HepG2 (cell line): ENCODE results near the gene SLIT3. TPM values are rescaled to one million over a fixed set of nuclear protein-coding genes. Genes with fewer than 3 reads are reported as not detected.

Experiments used
- ATAC-seq: fragments of 200-7000 bp; cut with Tn5 transposase; 3 replicates; pipeline ENCODE4 v1.9.1; 2020; ENCODE audit warnings: mild to moderate bottlenecking, moderate library complexity
- BruUV-seq: library from RNA; stranded (reverse); fragments of 400-500 nt; replicated peaks from 2 replicates; lab custom pipeline; 2021; lab: Mats Ljungman, UMichigan
- CTCF ChIA-PET: fragments of 300-600 bp; formaldehyde crosslinking; extraction: SDS; loops from one replicate; lab custom pipeline; 2021; ENCODE audit warnings: low total read pairs, inconsistent platforms, low intra/inter-chr PET ratio; lab: Yijun Ruan, JAX
- POLR2A ChIA-PET: fragments of 350-600 bp; sonication (Branson Sonifier 250); formaldehyde crosslinking; loops from one replicate; lab custom pipeline; 2020; ENCODE audit warnings: antibody characterized with exemption, inconsistent platforms; lab: Yijun Ruan, JAX
- DNase-seq: peaks from one replicate; pipeline ENCODE4 v3.0.0-alpha.2; 2015; ENCODE audit warnings: low spot score
- FAIRE-seq: peaks from 3 replicates; lab custom pipeline; 2011; peaks lifted over from hg19 to GRCh38; lab: Jason Lieb, UNC
- H2AFZ ChIP-seq: one replicate; pipeline ENCODE4 v1.6.1; 2011; ENCODE audit warnings: low read length, inconsistent platforms
- H3K27ac ChIP-seq: fragments of 300-600 bp; 3 replicates; pipeline ENCODE4 v1.8.0; 2011; ENCODE audit warnings: mixed run types, mild to moderate bottlenecking, mixed read lengths, low read length, inconsistent platforms; ENCODE audit not compliant: insufficient read depth; ENCODE audit errors: extremely low read length
- H3K27me3 ChIP-seq, 2 experiments: fragments of 200-600 bp in 1 of 2; 2 replicates in 1 of 2; 3 replicates in 1 of 2; pipeline versions ENCODE4 v1.6.0 to v1.8.0; 2011; ENCODE audit warnings: low read length in 2 of 2, mild to moderate bottlenecking in 2 of 2, moderate library complexity in 2 of 2, inconsistent platforms in 1 of 2; ENCODE audit not compliant: insufficient read depth in 2 of 2, control insufficient read depth in 1 of 2
- H3K36me3 ChIP-seq, 2 experiments: fragments of 200-600 bp in 1 of 2; replicated peaks in 1 of 2; 2 replicates in 1 of 2; 3 replicates in 1 of 2; pipeline versions ENCODE4 v1.5.1 to v1.8.0; 2011; ENCODE audit warnings: low read length in 2 of 2, inconsistent platforms in 1 of 2; ENCODE audit not compliant: insufficient read depth in 2 of 2, control insufficient read depth in 1 of 2
- H3K4me1 ChIP-seq: 2 replicates; pipeline ENCODE4 v1.5.1; 2012; ENCODE audit warnings: low read length, inconsistent platforms; ENCODE audit not compliant: insufficient read depth
- H3K4me2 ChIP-seq: 2 replicates; pipeline ENCODE4 v1.6.0; 2011; ENCODE audit warnings: low read depth, low read length, inconsistent platforms
- H3K4me3 ChIP-seq, 3 experiments: fragments of 200-600 bp in 1 of 3; sonication (generic), shearing (Covaris generic) in 1 of 3; replicated peaks in 1 of 3; 2 replicates each; pipeline ENCODE4 v1.5.1; 2011 to 2016; ENCODE audit warnings: low read length in 3 of 3, inconsistent platforms in 2 of 3, low read depth in 2 of 3, mild to moderate bottlenecking in 2 of 3, control low read depth in 1 of 3, mixed read lengths in 1 of 3; ENCODE audit not compliant: insufficient read depth in 1 of 3
- H3K79me2 ChIP-seq: one replicate; pipeline ENCODE4 v1.6.1; 2011; ENCODE audit warnings: low read length, inconsistent platforms; ENCODE audit not compliant: insufficient read depth
- H3K9ac ChIP-seq: 2 replicates; pipeline ENCODE4 v1.6.0; 2011; ENCODE audit warnings: mild to moderate bottlenecking, low read depth, low read length, inconsistent platforms; ENCODE audit not compliant: insufficient read depth
- H3K9me3 ChIP-seq: 2 replicates; pipeline ENCODE4 v1.5.1; 2012; ENCODE audit warnings: mild to moderate bottlenecking, low read length
- H4K20me1 ChIP-seq: 2 replicates; pipeline ENCODE4 v1.6.0; 2011; ENCODE audit warnings: inconsistent platforms, mild to moderate bottlenecking, low read length, moderate library complexity; ENCODE audit not compliant: insufficient read depth
- AFF4 ChIP-seq: sonication (generic); formaldehyde crosslinking; IDR thresholded peaks from 2 replicates; pipeline ENCODE4 v1.4.0; 2020; ENCODE audit warnings: missing genetic modification reagents
- EP300 ChIP-seq, 3 experiments: sonication (generic) in 1 of 3; formaldehyde crosslinking in 1 of 3; IDR thresholded peaks; 2 replicates each; pipeline versions ENCODE4 v1.5.1 to v1.6.1; 2011 to 2020; ENCODE audit warnings: low read depth in 2 of 3, low read length in 2 of 3, borderline replicate concordance in 1 of 3, improper control_type of control experiment in 1 of 3, mild to moderate bottlenecking in 1 of 3, missing genetic modification reagents in 1 of 3, moderate library complexity in 1 of 3
- ETV5 ChIP-seq: IDR thresholded peaks from 2 replicates; pipeline ENCODE4 v1.6.1; 2018; ENCODE audit warnings: missing biosample characterization, missing genetic modification reagents, inconsistent platforms, borderline replicate concordance
- GATA4 ChIP-seq: sonication (generic); IDR thresholded peaks from 2 replicates; pipeline ENCODE4 v1.6.1; 2016; ENCODE audit warnings: antibody characterized with exemption, low read depth, borderline replicate concordance
- KDM2A ChIP-seq: sonication (generic); formaldehyde crosslinking; IDR thresholded peaks from 2 replicates; pipeline ENCODE4 v1.4.0; 2020; ENCODE audit warnings: low read depth, missing genetic modification reagents, borderline replicate concordance
- RFX5 ChIP-seq: IDR thresholded peaks from 2 replicates; pipeline ENCODE4 v1.6.1; 2011; ENCODE audit warnings: low read depth, low read length, improper control_type of control experiment
- RORA ChIP-seq: sonication (generic); formaldehyde crosslinking; IDR thresholded peaks from 2 replicates; pipeline ENCODE4 v1.5.0; 2020; ENCODE audit warnings: mild to moderate bottlenecking, missing genetic modification reagents, moderate library complexity
- SMARCE1 ChIP-seq: fragments of 450-650 bp; IDR thresholded peaks from 2 replicates; pipeline ENCODE4 v1.6.1; 2017; ENCODE audit warnings: borderline replicate concordance
- ZNF326 ChIP-seq: sonication (generic); formaldehyde crosslinking; IDR thresholded peaks from 2 replicates; pipeline ENCODE4 v1.4.0; 2020; ENCODE audit warnings: missing genetic modification reagents, borderline replicate concordance
- ZNF713 ChIP-seq: sonication (generic); formaldehyde crosslinking; IDR thresholded peaks from 2 replicates; pipeline ENCODE4 v1.4.0; 2020; ENCODE audit warnings: mild to moderate bottlenecking, missing genetic modification reagents
- WGBS: methylation state at CpG from one replicate; pipeline ENCODE4 v1.1.6; 2017; ENCODE audit warnings: low lambda C conversion rate; 5-methylcytosine and 5-hydroxymethylcytosine counted together
- in situ Hi-C: cut with HindIII; loops from 2 replicates; pipeline ENCODE4 v1.10.0; 2017; ENCODE audit warnings: low pct_unique_long_range_greater_than_20kb; ENCODE audit not compliant: extremely low pct_ligation_motif_present
- intact Hi-C: fragments of 100-400 bp; cut with micrococcal nuclease; formaldehyde crosslinking; loops from one replicate; pipeline ENCODE4 v1.10.0; 2022; ENCODE audit not compliant: unreplicated experiment
- polyA plus RNA-seq, 8 experiments: library from polyadenylated mRNA; depleted of rRNA in 3 of 8; stranded (reverse) in 7 of 8; unstranded in 1 of 8; fragments of >200 nt; fragmentation: Illumina TruSeq in 4 of 8; extraction: Trizol in 4 of 8; gene quantifications; 2 replicates each; pipeline versions ENCODE4 v1.2.1 to v1.2.3, GENCODE V29; 2011 to 2016; ENCODE audit warnings: low read depth in 4 of 8, missing spikeins in 1 of 8, mixed read lengths in 1 of 8; ENCODE audit not compliant: insufficient read depth in 1 of 8
- total RNA-seq, 5 experiments: library from RNA; depleted of rRNA; stranded (reverse); fragments of >200 nt; fragmentation: Illumina TruSeq; extraction: Trizol; gene quantifications; 2 replicates each; pipeline ENCODE4 v1.2.3, GENCODE V29; 2016; ENCODE audit warnings: low read depth in 1 of 5
- TF ChIP-seq, protein P1 (sequence below): IDR thresholded peaks from 2 replicates; pipeline ENCODE4 v1.4.0; 2020; ENCODE audit warnings: mild to moderate bottlenecking, missing genetic modification reagents

The SLIT3 gene
- total and polyA plus RNA-seq, 2 of the 13 experiments (the other 11 are each of a cell fraction or from before 2014, with no cell fraction given) = not detected

DNA sequence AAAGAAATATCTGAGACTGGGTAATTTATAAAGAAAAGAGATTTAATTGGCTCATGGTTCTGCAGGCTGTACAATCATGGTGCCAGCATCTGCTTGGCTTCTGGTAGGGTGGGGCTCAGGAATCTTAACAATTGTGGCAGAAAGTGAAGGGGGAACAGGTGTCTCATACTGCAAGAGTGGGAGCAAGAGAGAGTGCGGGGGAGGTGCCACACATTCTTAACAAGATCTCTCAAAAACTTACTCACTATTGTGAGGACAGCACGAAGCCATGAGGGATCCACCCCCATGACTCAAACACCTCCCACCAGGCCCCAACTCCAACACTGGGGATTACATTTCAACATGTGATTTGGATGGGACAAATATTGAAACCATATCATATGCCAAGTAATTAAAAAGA is 651.6 kb downstream of the SLIT3 start:
- no peak overlapping the region for H3K4me2 ChIP-seq
- CTCF ChIA-PET = no interaction called here
- no peak overlapping the region for H3K27ac ChIP-seq
- in situ Hi-C loops = no loop called here
- intact Hi-C loops = no loop called here
- no peaks in the 10 kb centered on the region for H3K9me3 ChIP-seq
- no peak overlapping the region for H3K9ac ChIP-seq
- no peaks in the 10 kb centered on the region for H3K79me2 ChIP-seq
- H3K4me3 ChIP-seq = no peak overlapping the region
- DNase-seq (no peak), FAIRE-seq (no peak), ATAC-seq (no peak)
- no peaks in the 10 kb centered on the region for H3K36me3 ChIP-seq
- POLR2A ChIA-PET = no interaction called here
- no peaks in the 10 kb centered on the region for H3K27me3 ChIP-seq
- 25% methylated on average over 2 of the region's 2 CpGs for WGBS
- H2AFZ ChIP-seq = no peak overlapping the region
- TF ChIP-seq SMARCE1 (no peak), KDM2A (no peak), RFX5 (no peak), ZNF326 (CRISPR knock-in tag) (no peak), GATA4 (no peak), AFF4 (CRISPR knock-in tag) (no peak), ETV5 (CRISPR knock-in tag) (no peak), EP300 (IDR thresholded peaks at IDR 0.05; ENCODE audit: low read depth in 2 of 2, low read length in 2 of 2) (no peak), EP300 (CRISPR knock-in tag; IDR thresholded peaks at IDR 0.05; ENCODE audit: borderline replicate concordance) (no peak), ZNF713 (CRISPR knock-in tag) (no peak), RORA (CRISPR knock-in tag) (no peak)
- TF ChIP-seq, protein P1, sequence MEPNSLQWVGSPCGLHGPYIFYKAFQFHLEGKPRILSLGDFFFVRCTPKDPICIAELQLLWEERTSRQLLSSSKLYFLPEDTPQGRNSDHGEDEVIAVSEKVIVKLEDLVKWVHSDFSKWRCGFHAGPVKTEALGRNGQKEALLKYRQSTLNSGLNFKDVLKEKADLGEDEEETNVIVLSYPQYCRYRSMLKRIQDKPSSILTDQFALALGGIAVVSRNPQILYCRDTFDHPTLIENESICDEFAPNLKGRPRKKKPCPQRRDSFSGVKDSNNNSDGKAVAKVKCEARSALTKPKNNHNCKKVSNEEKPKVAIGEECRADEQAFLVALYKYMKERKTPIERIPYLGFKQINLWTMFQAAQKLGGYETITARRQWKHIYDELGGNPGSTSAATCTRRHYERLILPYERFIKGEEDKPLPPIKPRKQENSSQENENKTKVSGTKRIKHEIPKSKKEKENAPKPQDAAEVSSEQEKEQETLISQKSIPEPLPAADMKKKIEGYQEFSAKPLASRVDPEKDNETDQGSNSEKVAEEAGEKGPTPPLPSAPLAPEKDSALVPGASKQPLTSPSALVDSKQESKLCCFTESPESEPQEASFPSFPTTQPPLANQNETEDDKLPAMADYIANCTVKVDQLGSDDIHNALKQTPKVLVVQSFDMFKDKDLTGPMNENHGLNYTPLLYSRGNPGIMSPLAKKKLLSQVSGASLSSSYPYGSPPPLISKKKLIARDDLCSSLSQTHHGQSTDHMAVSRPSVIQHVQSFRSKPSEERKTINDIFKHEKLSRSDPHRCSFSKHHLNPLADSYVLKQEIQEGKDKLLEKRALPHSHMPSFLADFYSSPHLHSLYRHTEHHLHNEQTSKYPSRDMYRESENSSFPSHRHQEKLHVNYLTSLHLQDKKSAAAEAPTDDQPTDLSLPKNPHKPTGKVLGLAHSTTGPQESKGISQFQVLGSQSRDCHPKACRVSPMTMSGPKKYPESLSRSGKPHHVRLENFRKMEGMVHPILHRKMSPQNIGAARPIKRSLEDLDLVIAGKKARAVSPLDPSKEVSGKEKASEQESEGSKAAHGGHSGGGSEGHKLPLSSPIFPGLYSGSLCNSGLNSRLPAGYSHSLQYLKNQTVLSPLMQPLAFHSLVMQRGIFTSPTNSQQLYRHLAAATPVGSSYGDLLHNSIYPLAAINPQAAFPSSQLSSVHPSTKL (CRISPR knock-in tag) = no peak
- H4K20me1 ChIP-seq = no peaks in the 10 kb centered on the region
- no TSS peak for BruUV-seq
- H3K4me1 ChIP-seq = peaks cover 6% of the 10 kb centered on the region; the same call in 1 of the 2 replicates
